ENCODE results near the gene ITGBL1.
A peak's percentile ranks its signal among the peaks of the same experiment; 100 is the strongest.

The ITGBL1 gene

GRCh38 chr13:101746513-101746912 lies 294.0 kb downstream of the ITGBL1 start:
- DNase-seq (ENCODE audit: low read depth in 1 of 2, low spot score in 1 of 2), result no peak
- in situ Hi-C loops (cut with HindIII; ENCODE audit: low pct_unique_long_range_greater_than_20kb, low sequenced_read_pairs), result no loop called here
- TF ChIP-seq JUND (IDR thresholded peaks at IDR 0.05; ENCODE audit: low read depth), result no peak

- no peak for DNase-seq (ENCODE audit: low read depth in 1 of 2, low spot score in 1 of 2)
- in situ Hi-C loops (cut with HindIII; ENCODE audit: low pct_unique_long_range_greater_than_20kb, low sequenced_read_pairs), result no loop called here
- no peak for TF ChIP-seq JUND (IDR thresholded peaks at IDR 0.05; ENCODE audit: low read depth)
Measured at GRCh38 chr13:101747039-101747438, 294.6 kb downstream of the ITGBL1 start.

- DNase-seq (ENCODE audit: low read depth in 1 of 2, low spot score in 1 of 2), result no peak
- TF ChIP-seq JUND (IDR thresholded peaks at IDR 0.05; ENCODE audit: low read depth), result no peak
- in situ Hi-C loops (cut with HindIII; ENCODE audit: low pct_unique_long_range_greater_than_20kb, low sequenced_read_pairs), result no loop called here
Measured at GRCh38 chr13:101749584-101749983, 297.1 kb downstream of the ITGBL1 start.

- TF ChIP-seq JUND (IDR thresholded peaks at IDR 0.05; ENCODE audit: low read depth), result no peak
- in situ Hi-C loops (cut with HindIII; ENCODE audit: low pct_unique_long_range_greater_than_20kb, low sequenced_read_pairs), result no loop called here
- DNase-seq (ENCODE audit: low read depth in 1 of 2, low spot score in 1 of 2), result peak in 1 of 2 experiments; percentile 38
Measured at GRCh38 chr13:101751488-101751887, 299.0 kb downstream of the ITGBL1 start.

- no peak for TF ChIP-seq JUND (IDR thresholded peaks at IDR 0.05; ENCODE audit: low read depth)
- DNase-seq (ENCODE audit: low read depth in 1 of 2, low spot score in 1 of 2), result no peak
- in situ Hi-C loops (cut with HindIII; ENCODE audit: low pct_unique_long_range_greater_than_20kb, low sequenced_read_pairs), result no loop called here
Measured at GRCh38 chr13:101752432-101752831, 300.0 kb downstream of the ITGBL1 start.

GRCh38 chr13:101755228-101755887 lies 302.9 kb downstream of the ITGBL1 start:
- TF ChIP-seq JUND (IDR thresholded peaks at IDR 0.05; ENCODE audit: low read depth), result no peak
- no peak for DNase-seq (ENCODE audit: low read depth in 1 of 2, low spot score in 1 of 2)
- in situ Hi-C loops (cut with HindIII; ENCODE audit: low pct_unique_long_range_greater_than_20kb, low sequenced_read_pairs), result no loop called here

- in situ Hi-C loops (cut with HindIII; ENCODE audit: low pct_unique_long_range_greater_than_20kb, low sequenced_read_pairs), result no loop called here
- no peak for TF ChIP-seq JUND (IDR thresholded peaks at IDR 0.05; ENCODE audit: low read depth)
Measured at GRCh38 chr13:101757446-101758039, 305.1 kb downstream of the ITGBL1 start.

GRCh38 chr13:101763191-101763590 lies 310.7 kb downstream of the ITGBL1 start:
- no peak for DNase-seq (ENCODE audit: low read depth in 1 of 2, low spot score in 1 of 2)
- TF ChIP-seq JUND (IDR thresholded peaks at IDR 0.05; ENCODE audit: low read depth), result no peak
- in situ Hi-C loops (cut with HindIII; ENCODE audit: low pct_unique_long_range_greater_than_20kb, low sequenced_read_pairs), result no loop called here

More at GRCh38 chr13:101757446-101758039, 305.1 kb downstream of the ITGBL1 start:
- DNase-seq (ENCODE audit: low read depth in 1 of 2, low spot score in 1 of 2), result peak; percentile 3 to 39
